AG09319 (cell line): ENCODE measurements around the gene ST14.

ENCODE experiments used
- DNase-seq: peaks from one replicate; pipeline ENCODE4 v3.0.0-alpha.2; 2010; ENCODE audit warnings: low read depth; ENCODE audit errors: extremely low read depth
- TF ChIP-seq, protein P1 (sequence below): IDR thresholded peaks from 2 replicates; pipeline ENCODE4 v1.5.1; 2011; ENCODE audit warnings: low read depth, mild to moderate bottlenecking, inconsistent platforms, low read length, moderate library complexity

ST14 gene

DNA sequence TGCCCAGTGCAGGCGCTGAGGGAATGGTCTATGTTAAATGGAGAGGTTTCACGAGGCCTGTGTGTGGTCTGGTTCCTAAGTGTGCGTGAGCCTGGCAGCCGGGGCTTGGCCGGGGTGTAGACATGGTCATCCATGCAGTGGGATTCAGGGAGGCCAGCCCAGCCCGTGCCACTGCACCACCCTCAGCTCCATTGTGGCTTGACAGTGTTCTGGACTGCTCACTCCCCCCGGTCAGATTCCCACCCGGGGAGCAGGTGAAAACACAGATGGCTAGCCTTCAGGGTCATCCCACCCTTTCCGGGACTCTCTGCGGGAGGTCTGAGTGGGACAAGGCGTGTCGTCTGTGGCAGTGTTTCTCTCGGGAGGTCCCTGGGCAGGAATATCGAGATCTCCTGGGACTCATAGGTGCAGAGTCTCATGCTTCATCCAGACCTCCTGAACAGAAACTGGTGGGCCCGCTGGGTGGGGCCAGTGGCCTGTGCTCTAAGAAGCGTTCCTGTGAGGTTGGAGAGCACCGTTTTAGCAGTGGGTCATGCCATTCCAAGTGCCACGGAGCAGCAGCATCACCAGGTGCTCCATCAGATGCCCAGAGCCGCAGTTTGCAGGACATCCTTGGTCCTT is 52.3 kb downstream of the ST14 start:
- TF ChIP-seq, protein P1, sequence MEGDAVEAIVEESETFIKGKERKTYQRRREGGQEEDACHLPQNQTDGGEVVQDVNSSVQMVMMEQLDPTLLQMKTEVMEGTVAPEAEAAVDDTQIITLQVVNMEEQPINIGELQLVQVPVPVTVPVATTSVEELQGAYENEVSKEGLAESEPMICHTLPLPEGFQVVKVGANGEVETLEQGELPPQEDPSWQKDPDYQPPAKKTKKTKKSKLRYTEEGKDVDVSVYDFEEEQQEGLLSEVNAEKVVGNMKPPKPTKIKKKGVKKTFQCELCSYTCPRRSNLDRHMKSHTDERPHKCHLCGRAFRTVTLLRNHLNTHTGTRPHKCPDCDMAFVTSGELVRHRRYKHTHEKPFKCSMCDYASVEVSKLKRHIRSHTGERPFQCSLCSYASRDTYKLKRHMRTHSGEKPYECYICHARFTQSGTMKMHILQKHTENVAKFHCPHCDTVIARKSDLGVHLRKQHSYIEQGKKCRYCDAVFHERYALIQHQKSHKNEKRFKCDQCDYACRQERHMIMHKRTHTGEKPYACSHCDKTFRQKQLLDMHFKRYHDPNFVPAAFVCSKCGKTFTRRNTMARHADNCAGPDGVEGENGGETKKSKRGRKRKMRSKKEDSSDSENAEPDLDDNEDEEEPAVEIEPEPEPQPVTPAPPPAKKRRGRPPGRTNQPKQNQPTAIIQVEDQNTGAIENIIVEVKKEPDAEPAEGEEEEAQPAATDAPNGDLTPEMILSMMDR: no peak
- DNase-seq: no peak

DNA sequence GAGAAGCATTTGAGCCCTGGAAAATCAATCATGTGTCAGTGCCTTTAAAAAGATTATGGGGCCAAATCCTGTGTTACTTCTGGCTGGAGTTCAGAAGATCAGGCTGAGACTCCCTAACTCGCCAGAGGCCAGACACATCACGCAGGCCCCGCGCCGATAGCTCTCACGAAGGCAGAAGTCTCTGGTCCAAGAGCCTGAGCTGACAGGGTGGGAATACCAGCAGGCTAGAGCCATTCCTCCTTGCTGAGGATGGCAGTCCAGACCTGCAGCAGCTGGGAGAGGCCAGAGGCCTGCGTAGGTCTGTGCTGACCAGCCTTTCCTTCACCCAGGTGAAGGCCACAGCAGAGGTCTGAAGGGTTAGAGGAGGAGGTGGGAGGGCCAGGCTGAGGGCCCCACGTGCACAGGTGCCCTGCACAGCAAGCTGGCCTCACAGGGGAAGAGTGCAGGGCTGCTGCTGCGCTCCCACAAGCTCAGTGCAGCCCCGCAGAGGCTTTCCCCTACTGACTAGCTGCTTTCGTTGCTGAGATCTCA is 52.9 kb downstream of the ST14 start:
- DNase-seq: no peak
- TF ChIP-seq, protein P1: no peak

DNA sequence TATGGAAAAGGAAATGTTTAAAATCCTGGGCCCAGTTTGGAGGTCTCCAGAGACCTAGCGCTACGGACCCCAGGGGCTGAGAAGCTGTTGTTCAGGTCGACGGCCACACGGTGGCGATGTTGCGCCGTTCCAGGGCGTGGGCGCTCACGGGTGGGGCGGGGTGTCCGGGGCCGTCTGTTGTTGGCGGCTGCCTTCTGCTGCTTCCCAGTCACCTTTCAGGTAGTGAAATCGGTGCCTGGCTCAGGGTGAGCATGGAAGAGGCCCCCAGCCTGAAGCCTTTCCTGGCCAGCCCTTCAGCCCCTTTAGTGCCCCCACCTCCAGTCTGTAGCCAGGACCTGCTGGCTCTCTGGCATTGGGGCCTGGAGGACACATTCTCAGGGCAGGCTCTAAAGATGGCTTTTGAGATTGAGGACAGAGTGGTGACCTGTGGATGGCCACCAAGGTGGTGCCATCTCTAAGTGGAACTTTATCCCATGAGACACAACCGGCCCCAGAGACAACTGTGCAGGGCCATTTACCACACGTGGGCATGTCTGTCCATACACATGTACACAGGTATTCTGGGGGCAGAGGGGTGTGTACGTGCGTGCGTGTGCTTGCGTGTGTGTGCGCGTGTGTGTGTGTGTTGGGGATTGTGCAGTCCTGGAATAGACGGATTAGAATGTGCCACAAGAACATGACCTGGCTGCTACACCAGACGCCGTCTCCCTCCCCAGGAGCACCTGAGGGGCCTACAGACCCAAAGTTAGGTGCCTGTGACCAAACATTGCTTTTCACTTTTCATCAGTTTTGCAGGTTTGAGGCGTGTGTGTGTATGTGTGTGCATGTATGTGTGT is 53.8 kb downstream of the ST14 start:
- no peak for DNase-seq
- TF ChIP-seq, protein P1: peak; percentile 90

DNA sequence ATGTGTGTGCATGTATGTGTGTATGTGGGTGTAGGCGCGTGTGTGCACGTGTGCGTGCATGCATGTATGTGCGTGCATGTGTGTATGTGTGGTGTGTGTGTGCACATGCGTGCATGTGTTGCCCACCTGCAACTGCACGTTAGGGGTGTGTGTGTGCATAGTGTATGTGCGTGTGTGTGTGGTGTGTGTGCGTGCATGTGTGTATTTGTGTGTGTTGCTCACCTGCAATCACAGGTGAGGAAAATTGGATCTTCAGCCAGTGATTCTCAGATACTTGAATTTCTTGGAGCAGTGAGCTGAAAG is 54.3 kb downstream of the ST14 start:
- DNase-seq: no peak

DNA sequence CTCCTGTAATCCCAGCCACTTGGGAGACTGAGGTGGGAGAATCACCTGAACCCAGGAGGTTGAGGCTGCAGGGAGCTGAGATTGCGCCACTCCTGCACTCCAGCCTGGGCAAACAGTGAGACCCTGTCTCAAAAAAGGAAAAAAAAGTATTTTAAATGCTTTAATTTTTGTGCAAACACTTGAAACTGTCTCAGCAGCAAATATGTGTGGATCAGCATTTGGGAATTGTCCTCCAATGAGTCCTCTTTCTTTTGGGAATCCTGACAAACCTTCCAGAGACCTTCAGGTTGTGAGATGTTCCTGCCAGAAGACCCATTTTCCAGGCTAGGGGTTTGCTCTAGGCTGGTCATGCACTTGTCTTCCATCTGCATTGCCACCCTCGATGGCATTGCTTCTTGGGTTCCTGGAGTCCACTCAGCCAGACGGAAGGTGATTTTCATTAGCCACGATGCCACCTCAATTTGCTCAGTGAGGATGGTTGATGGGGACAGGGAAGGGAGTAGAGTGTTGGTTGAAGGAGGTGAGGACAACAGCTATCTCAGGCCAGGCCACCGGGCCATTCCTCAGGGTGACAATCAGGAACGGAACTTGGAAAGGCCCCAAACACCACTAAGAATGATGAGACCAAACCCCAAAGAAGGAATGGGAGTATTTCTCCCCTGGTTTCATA is 55.4 kb downstream of the ST14 start:
- TF ChIP-seq, protein P1: no peak

More for the DNA sequence above, 54.3 kb downstream of the ST14 start:
- TF ChIP-seq, protein P1: no peak

DNA sequence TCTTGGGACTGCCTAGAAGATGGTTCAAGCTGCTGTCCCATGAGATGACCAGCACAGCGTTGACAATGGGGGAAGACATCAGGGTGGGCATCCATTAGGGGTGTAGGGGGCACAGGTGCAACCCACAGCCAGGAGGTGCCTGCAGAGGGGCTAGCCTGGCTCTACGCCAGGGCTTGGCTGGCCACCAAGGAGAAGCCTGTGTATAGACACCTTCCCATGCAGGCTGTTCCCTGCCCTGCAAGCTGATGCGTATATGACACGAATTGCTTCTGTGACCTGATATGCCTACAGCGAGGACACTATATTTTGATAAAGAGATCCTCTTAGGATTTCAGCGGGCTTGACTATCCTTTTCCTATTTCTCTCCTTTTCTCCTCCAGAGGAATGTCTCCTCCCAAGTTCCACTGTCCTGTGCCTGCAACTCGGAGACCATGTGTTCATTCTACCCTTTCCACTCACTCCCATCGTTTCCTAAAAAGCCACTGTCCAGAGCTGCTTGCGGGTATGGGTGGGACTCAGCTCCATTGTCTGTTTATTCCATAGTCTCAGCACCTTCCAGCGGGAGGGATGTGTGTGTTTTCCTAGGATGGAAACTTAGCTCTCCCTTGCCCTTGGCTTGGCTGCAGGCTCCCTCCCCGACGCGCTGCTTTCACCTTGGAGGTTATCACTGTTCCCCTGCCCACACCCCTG is 56.1 kb downstream of the ST14 start:
- TF ChIP-seq, protein P1: no peak
- no peak for DNase-seq

More for the DNA sequence above, 55.4 kb downstream of the ST14 start:
- no peak for DNase-seq
